HCEC 1CT (cell line): ENCODE results near the gene REM2.

Experiments used
- DNase-seq: peaks from one replicate; pipeline ENCODE4 v3.0.0-alpha.2; 2017

The REM2 gene, protein sequence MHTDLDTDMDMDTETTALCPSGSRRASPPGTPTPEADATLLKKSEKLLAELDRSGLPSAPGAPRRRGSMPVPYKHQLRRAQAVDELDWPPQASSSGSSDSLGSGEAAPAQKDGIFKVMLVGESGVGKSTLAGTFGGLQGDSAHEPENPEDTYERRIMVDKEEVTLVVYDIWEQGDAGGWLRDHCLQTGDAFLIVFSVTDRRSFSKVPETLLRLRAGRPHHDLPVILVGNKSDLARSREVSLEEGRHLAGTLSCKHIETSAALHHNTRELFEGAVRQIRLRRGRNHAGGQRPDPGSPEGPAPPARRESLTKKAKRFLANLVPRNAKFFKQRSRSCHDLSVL

GRCh38 chr14:22883173-22883976 is at the start of gene REM2:
REM2 (plus strand) TSS chr14:22883222; CDS start chr14:22883288, 66 bp downstream.
- DNase-seq = no peak

DNA sequence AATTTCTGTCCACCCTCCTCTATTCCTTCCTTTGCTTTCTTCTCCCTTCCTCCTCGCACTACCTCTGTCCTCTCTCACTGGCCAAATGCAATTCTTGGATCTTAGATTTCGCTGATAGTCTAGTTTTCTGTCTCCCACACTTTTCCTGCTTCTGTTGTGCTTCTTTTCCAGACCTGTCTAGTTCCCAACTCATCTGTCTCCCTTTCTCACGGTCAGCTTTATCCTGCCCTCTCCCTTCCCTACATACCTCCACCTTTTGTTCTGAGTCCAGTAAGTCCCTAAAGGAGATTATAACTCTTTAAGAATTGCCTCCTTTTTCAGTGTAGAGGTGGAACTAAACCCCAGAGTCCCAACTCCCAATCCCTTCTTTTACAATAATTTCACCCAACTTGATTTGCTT is 47.5 kb upstream of the REM2 start:
- DNase-seq = no peak

DNA sequence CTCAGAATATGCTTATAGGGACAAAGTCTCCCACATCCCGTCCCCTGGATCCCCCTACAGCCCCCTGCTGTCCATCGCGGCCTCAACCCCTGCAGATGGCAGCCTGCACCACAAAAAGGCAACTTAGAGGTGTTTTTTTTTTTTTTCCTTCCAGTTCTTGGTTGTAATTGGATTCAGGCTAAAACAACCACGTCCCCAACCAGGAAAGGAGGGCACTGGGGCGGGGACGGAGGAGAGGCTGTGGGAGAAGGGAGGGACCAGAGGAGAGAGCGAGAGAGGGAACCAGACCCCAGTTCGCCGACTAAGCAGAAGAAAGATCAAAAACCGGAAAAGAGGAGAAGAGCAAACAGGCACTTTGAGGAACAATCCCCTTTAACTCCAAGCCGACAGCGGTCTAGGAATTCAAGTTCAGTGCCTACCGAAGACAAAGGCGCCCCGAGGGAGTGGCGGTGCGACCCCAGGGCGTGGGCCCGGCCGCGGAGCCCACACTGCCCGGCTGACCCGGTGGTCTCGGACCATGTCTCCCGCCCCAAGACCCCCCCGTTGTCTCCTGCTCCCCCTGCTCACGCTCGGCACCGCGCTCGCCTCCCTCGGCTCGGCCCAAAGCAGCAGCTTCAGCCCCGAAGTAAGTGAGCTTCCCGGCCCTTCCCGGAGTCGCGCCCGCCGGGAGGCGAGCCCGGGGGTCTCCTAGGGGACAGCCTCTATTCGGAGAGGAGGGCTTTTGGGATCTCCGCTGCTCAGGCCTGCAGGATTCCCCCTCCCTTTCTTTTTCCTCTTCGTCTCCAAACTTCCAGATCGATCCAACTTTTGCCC is 46.5 kb upstream of the REM2 start, which contains the start of gene MMP14:
MMP14 (plus strand) TSS at position 285 of the 813 bp plus-strand sequence; CDS start at position 518, 233 bp downstream.
- peak; percentile 88 for DNase-seq

DNA sequence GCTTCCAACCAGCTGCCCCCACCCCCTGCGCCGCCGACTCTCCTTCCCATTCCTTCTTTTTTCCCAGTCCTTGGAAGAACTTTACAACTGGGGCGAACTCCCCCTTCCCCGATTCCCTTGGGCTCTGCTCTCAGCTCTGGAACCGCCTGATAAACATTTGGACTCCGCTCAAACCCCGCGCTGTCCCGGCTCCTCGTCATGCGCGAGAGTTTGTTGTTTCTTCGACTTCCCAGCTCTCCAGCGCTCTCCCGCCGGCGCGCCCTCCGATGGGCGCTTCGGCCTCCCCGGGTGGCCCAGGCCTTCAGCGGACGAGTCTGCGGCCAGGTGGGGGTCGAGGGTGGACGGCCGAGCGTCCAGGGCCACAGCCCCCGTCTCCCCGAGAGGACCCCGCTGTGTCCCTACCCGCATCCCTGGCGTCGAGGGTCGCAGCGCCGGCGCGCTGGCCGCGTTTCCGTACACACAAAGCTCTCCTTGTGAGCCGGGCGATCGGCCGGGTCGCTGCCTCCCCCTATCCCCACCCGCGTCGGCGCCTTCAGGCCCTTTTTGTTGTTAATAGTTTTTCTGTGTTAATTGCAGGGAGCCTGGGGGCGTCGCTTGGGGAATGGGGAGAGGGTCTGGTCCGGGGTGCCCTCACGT is 45.8 kb upstream of the REM2 start:
- peak; percentile 57 for DNase-seq

GRCh38 chr14:22837750-22838538 is 45.1 kb upstream of the REM2 start:
- DNase-seq = peak; percentile 51

DNA sequence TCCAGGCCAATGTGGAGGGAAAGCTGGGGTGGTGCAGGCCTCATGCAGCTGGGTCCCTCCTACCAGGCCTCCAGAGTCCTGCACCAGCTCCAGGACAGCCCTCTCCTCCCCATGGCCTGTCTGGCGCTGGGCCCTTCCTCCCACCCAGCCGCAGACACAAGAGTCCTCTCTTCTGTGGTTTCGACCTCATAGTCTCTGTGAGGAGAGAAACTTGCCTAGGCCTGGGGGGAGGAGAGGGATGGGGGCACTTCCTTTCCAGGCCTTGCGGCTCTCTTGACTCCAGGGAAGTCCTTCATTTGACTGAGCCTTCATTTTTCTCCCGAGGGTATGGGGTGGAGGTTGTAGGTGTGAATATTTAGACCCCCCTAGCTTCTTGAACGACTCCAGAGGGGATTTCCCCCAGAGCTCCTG is 44.4 kb upstream of the REM2 start:
- peak; percentile 47 for DNase-seq

GRCh38 chr14:22839159-22839779 is 43.8 kb upstream of the REM2 start:
- peak; percentile 57 for DNase-seq

DNA sequence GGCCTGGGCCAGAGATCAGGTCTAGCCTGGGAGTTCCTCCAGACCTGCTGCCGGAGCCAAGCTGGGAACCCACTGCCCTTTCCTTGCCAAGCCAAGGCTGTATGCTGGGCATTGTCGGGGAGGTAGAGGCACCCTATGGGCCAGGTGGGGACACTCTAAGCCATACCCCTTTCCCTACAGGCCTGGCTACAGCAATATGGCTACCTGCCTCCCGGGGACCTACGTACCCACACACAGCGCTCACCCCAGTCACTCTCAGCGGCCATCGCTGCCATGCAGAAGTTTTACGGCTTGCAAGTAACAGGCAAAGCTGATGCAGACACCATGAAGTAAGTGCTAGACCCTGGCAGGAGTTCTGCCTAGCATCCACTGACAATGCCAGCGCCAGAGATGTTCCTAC is 41.7 kb upstream of the REM2 start:
- no peak for DNase-seq

- no peak for DNase-seq
Observed at GRCh38 chr14:22841769-22842168, 41.3 kb upstream of the REM2 start.

- DNase-seq = no peak
Observed at GRCh38 chr14:22842211-22843122, 40.6 kb upstream of the REM2 start.

GRCh38 chr14:22843123-22843925 is 39.7 kb upstream of the REM2 start:
- DNase-seq = no peak

DNA sequence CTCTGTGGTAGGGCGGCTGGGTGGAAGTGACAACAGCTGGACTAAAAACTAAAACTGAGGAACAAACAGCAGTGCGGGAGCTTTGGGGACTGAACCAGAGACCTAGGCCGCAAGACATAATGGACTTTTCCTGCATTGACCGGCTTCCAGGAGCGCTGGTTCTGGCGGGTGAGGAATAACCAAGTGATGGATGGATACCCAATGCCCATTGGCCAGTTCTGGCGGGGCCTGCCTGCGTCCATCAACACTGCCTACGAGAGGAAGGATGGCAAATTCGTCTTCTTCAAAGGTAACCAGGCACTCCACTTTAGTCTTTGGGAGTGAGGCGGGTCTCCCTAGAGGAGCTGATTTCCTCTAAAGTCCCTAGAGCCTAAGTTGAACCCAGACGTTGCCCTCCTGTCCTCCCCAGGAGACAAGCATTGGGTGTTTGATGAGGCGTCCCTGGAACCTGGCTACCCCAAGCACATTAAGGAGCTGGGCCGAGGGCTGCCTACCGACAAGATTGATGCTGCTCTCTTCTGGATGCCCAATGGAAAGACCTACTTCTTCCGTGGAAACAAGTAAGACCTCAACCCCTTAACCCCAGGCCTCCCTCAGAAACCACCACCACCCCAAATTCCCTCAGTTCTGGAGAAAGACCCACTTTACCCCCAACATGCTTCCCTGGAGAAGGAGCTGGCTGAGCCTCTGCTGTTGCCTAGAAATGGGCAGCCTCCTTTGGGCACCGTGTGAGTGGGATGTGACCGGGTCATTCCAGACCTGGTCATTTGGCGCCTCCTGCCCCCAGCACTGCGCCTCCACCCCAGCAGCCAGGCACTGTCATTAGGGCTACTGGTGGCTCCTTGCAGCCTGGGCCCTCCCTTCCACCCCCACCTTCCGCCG is 38.6 kb upstream of the REM2 start:
- DNase-seq = no peak

GRCh38 chr14:22845103-22845394 is 38.0 kb upstream of the REM2 start:
- DNase-seq = no peak

DNA sequence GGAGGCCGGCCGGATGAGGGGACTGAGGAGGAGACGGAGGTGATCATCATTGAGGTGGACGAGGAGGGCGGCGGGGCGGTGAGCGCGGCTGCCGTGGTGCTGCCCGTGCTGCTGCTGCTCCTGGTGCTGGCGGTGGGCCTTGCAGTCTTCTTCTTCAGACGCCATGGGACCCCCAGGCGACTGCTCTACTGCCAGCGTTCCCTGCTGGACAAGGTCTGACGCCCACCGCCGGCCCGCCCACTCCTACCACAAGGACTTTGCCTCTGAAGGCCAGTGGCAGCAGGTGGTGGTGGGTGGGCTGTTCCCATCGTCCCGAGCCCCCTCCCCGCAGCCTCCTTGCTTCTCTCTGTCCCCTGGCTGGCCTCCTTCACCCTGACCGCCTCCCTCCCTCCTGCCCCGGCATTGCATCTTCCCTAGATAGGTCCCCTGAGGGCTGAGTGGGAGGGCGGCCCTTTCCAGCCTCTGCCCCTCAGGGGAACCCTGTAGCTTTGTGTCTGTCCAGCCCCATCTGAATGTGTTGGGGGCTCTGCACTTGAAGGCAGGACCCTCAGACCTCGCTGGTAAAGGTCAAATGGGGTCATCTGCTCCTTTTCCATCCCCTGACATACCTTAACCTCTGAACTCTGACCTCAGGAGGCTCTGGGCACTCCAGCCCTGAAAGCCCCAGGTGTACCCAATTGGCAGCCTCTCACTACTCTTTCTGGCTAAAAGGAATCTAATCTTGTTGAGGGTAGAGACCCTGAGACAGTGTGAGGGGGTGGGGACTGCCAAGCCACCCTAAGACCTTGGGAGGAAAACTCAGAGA is 37.0 kb upstream of the REM2 start:
- no peak for DNase-seq

GRCh38 chr14:22846811-22847307 is 36.2 kb upstream of the REM2 start:
- no peak for DNase-seq

- DNase-seq = peak; percentile 79
Observed at GRCh38 chr14:22847661-22848341, 35.2 kb upstream of the REM2 start.
